Measurements from ENCODE around the gene LUC7L2.

LUC7L2 gene

GRCh38 chr7:139328375-139328774 is 31.3 kb upstream of the LUC7L2 start:
- Histone ChIP-seq H3K27ac (replicated peaks) (no peak overlapping the region), H3K4me3 (replicated peaks; ENCODE audit: insufficient read depth, low read length) (no peak overlapping the region), H3K27me3 (ENCODE audit: insufficient read depth, poor library complexity, severe bottlenecking) (no peaks in the 10 kb centered on the region)
- DNase-seq (ENCODE audit: low read depth in 1 of 2, low spot score in 1 of 2), result no peak
- TF ChIP-seq SPI1 (IDR thresholded peaks at IDR 0.05; ENCODE audit: borderline replicate concordance, low read depth) (no peak), GABPA (IDR thresholded peaks at IDR 0.05; ENCODE audit: low read depth) (no peak), POLR2AphosphoS5 (IDR thresholded peaks at IDR 0.05; ENCODE audit: low read depth) (no peak), CTCF (IDR thresholded peaks at IDR 0.05; ENCODE audit: insufficient read depth, low read length) (no peak), REST (IDR thresholded peaks at IDR 0.05; ENCODE audit: insufficient replicate concordance, low read depth) (no peak)

GRCh38 chr7:139329119-139329518 is 30.6 kb upstream of the LUC7L2 start:
- TF ChIP-seq POLR2AphosphoS5 (IDR thresholded peaks at IDR 0.05; ENCODE audit: low read depth), result no peak
- no peak for TF ChIP-seq GABPA (IDR thresholded peaks at IDR 0.05; ENCODE audit: low read depth)
- TF ChIP-seq CTCF (IDR thresholded peaks at IDR 0.05; ENCODE audit: insufficient read depth, low read length), result no peak
- no peak for TF ChIP-seq REST (IDR thresholded peaks at IDR 0.05; ENCODE audit: insufficient replicate concordance, low read depth)
- no peak for TF ChIP-seq SPI1 (IDR thresholded peaks at IDR 0.05; ENCODE audit: borderline replicate concordance, low read depth)
- no peaks in the 10 kb centered on the region for H3K27me3 ChIP-seq (ENCODE audit: insufficient read depth, poor library complexity, severe bottlenecking)
- no peak overlapping the region for H3K4me3 ChIP-seq (replicated peaks; ENCODE audit: insufficient read depth, low read length)
- H3K27ac ChIP-seq (replicated peaks), result no peak overlapping the region
- no peak for DNase-seq (ENCODE audit: low read depth in 1 of 2, low spot score in 1 of 2)

GRCh38 chr7:139330333-139331030 is 29.2 kb upstream of the LUC7L2 start:
- no peak overlapping the region for H3K27ac ChIP-seq (replicated peaks)
- TF ChIP-seq POLR2AphosphoS5 (IDR thresholded peaks at IDR 0.05; ENCODE audit: low read depth) (no peak), GABPA (IDR thresholded peaks at IDR 0.05; ENCODE audit: low read depth) (no peak), CTCF (IDR thresholded peaks at IDR 0.05; ENCODE audit: insufficient read depth, low read length) (no peak), REST (IDR thresholded peaks at IDR 0.05; ENCODE audit: insufficient replicate concordance, low read depth) (no peak), SPI1 (IDR thresholded peaks at IDR 0.05; ENCODE audit: borderline replicate concordance, low read depth) (no peak)
- no peak overlapping the region for H3K4me3 ChIP-seq (replicated peaks; ENCODE audit: insufficient read depth, low read length)
- no peak for DNase-seq (ENCODE audit: low read depth in 1 of 2, low spot score in 1 of 2)
- H3K27me3 ChIP-seq (ENCODE audit: insufficient read depth, poor library complexity, severe bottlenecking), result no peaks in the 10 kb centered on the region
